HCT116 (cell line): Measurements from ENCODE around the gene SLC43A3. TPM values are rescaled to one million over a fixed set of nuclear protein-coding genes. Genes with fewer than 3 reads are reported as not detected.

Experiments used
- ATAC-seq: fragments of 200-7000 bp; cut with Tn5 transposase; 2 replicates; pipeline ENCODE4 v1.9.1; 2020; ENCODE audit warnings: mild to moderate bottlenecking, moderate library complexity
- BruUV-seq: library from RNA; stranded (reverse); fragments of 400-500 nt; replicated peaks from 2 replicates; lab custom pipeline; 2021; lab: Mats Ljungman, UMichigan
- CTCF ChIA-PET: fragments of 300-600 bp; sonication (Branson Sonifier 250); formaldehyde crosslinking; loops from one replicate; lab custom pipeline; 2021; ENCODE audit warnings: antibody characterized with exemption; lab: Charles Lee
- POLR2A ChIA-PET: fragments of 300-600, 350-600 bp; sonication (Branson Sonifier 250); formaldehyde crosslinking; loops from one replicate; lab custom pipeline; 2021; ENCODE audit warnings: antibody characterized with exemption; lab: Charles Lee
- RAD21 ChIA-PET, 2 experiments: fragments of 300-600 bp; sonication (Branson Sonifier 250); formaldehyde crosslinking; loops; one replicate each; lab custom pipeline; 2023; ENCODE audit warnings: low total read pairs in 2 of 2; ENCODE audit not compliant: uncharacterized antibody in 2 of 2, unreplicated experiment in 2 of 2, low non-redundant PET in 1 of 2; lab: Charles Lee
- DNase-seq: peaks from one replicate; pipeline ENCODE4 v3.0.0-alpha.2; 2010; ENCODE audit warnings: low read depth, low spot score
- H2AFZ ChIP-seq: fragments of 200-600 bp; shearing (Covaris generic), sonication (generic); 2 replicates; pipeline ENCODE4 v1.6.1; 2017; ENCODE audit warnings: low read depth, mixed run types, mixed read lengths, antibody characterized with exemption, low read length; ENCODE audit not compliant: poor library complexity, severe bottlenecking
- H3K27ac ChIP-seq: 2 replicates; pipeline ENCODE4 v1.5.1; 2012; ENCODE audit warnings: low read depth, low read length
- H3K27me3 ChIP-seq: fragments of 200-600 bp; sonication (generic); 2 replicates; pipeline ENCODE4 v1.6.1; 2016; ENCODE audit warnings: mixed run types, low read length, mixed read lengths; ENCODE audit not compliant: insufficient read depth
- H3K36me3 ChIP-seq, 2 experiments: fragments of 200-500 bp in 1 of 2; fragments of 200-600 bp in 1 of 2; sonication (Bioruptor generic) in 1 of 2; sonication (generic) in 1 of 2; 2 replicates each; pipeline versions ENCODE4 v1.5.1 to v1.6.1; 2014 to 2016; ENCODE audit warnings: low read length in 2 of 2, inconsistent platforms in 1 of 2, mixed read lengths in 1 of 2, mixed run types in 1 of 2; ENCODE audit not compliant: insufficient read depth in 2 of 2, control insufficient read depth in 1 of 2
- H3K4me1 ChIP-seq, 2 experiments: fragments of 200-600 bp in 1 of 2; sonication (generic) in 1 of 2; 2 replicates each; pipeline versions ENCODE4 v1.5.1 to v1.6.1; 2012 to 2017; ENCODE audit warnings: low read length in 2 of 2, inconsistent platforms in 1 of 2, mild to moderate bottlenecking in 1 of 2, mixed read lengths in 1 of 2, mixed run types in 1 of 2, moderate library complexity in 1 of 2; ENCODE audit not compliant: insufficient read depth in 2 of 2, control insufficient read depth in 1 of 2
- H3K4me2 ChIP-seq: fragments of 200-600 bp; sonication (generic); 2 replicates; pipeline ENCODE4 v1.6.1; 2017; ENCODE audit warnings: mixed run types, low read length, mixed read lengths
- H3K4me3 ChIP-seq, 2 experiments: fragments of 200-600 bp in 1 of 2; sonication (generic) in 1 of 2; replicated peaks in 1 of 2; 2 replicates each; pipeline ENCODE4 v1.5.1; 2011 to 2016; ENCODE audit warnings: low read length in 2 of 2, control low read depth in 1 of 2, low read depth in 1 of 2, mild to moderate bottlenecking in 1 of 2, mixed read lengths in 1 of 2, mixed run types in 1 of 2
- H3K79me2 ChIP-seq: fragments of 200-600 bp; sonication (generic); 2 replicates; pipeline ENCODE4 v1.6.1; 2017; ENCODE audit warnings: mild to moderate bottlenecking, mixed run types, low read length, moderate library complexity, mixed read lengths; ENCODE audit not compliant: insufficient read depth
- H3K9ac ChIP-seq: fragments of 200-600 bp; sonication (generic); 2 replicates; pipeline ENCODE4 v1.6.1; 2016; ENCODE audit warnings: low read length, mixed read lengths
- H3K9me2 ChIP-seq: fragments of 200-600 bp; sonication (generic), shearing (Covaris generic); 2 replicates; pipeline ENCODE4 v1.6.1; 2017; ENCODE audit warnings: mixed run types, mild to moderate bottlenecking, moderate library complexity; ENCODE audit not compliant: insufficient read depth
- H3K9me3 ChIP-seq, 2 experiments: fragments of 200-500 bp in 1 of 2; fragments of 200-600 bp in 1 of 2; sonication (Bioruptor generic) in 1 of 2; sonication (generic) in 1 of 2; 2 replicates each; pipeline ENCODE4 v1.6.1; 2014 to 2017; ENCODE audit warnings: low read length in 2 of 2, mixed read lengths in 2 of 2, inconsistent platforms in 1 of 2, low read depth in 1 of 2, mild to moderate bottlenecking in 1 of 2, mixed run types in 1 of 2, moderate library complexity in 1 of 2; ENCODE audit not compliant: control insufficient read depth in 1 of 2, insufficient read depth in 1 of 2
- H4K20me1 ChIP-seq: fragments of 200-600 bp; sonication (generic), shearing (Covaris generic); 2 replicates; pipeline ENCODE4 v1.6.1; 2017; ENCODE audit warnings: mixed run types, mild to moderate bottlenecking, moderate library complexity; ENCODE audit not compliant: insufficient read depth
- CEBPB ChIP-seq: IDR thresholded peaks from 2 replicates; pipeline ENCODE4 v1.6.1; 2012; ENCODE audit warnings: low read depth
- CTCF ChIP-seq, 3 experiments: fragments of 200-600 bp in 1 of 3; sonication (generic) in 1 of 3; IDR thresholded peaks in 2 of 3; conservative IDR thresholded peaks in 1 of 3; 2 replicates each; pipeline ENCODE4 v1.5.1; 2012 to 2017; ENCODE audit warnings: low read depth in 2 of 3, low read length in 2 of 3, antibody characterized with exemption in 1 of 3, borderline replicate concordance in 1 of 3, control low read depth in 1 of 3, mild to moderate bottlenecking in 1 of 3, mixed read lengths in 1 of 3, mixed run types in 1 of 3, moderate library complexity in 1 of 3; ENCODE audit not compliant: insufficient read depth in 1 of 3
- EGR1 ChIP-seq: IDR thresholded peaks from 2 replicates; pipeline ENCODE4 v1.6.1; 2012; ENCODE audit warnings: low read depth
- EZH2phosphoT487 ChIP-seq: fragments of 200-600 bp; IDR thresholded peaks from 2 replicates; pipeline ENCODE4 v1.6.1; 2018; ENCODE audit warnings: antibody characterized with exemption, borderline replicate concordance
- FOSL1 ChIP-seq: IDR thresholded peaks from 2 replicates; pipeline ENCODE4 v1.6.1; 2012; ENCODE audit warnings: low read depth
- MAX ChIP-seq: IDR thresholded peaks from 2 replicates; pipeline ENCODE4 v1.6.1; 2012
- RAD21 ChIP-seq: IDR thresholded peaks from 2 replicates; pipeline ENCODE4 v1.6.1; 2012; ENCODE audit warnings: low read depth, mild to moderate bottlenecking
- SIN3A ChIP-seq: IDR thresholded peaks from 2 replicates; pipeline ENCODE4 v1.6.1; 2012; ENCODE audit warnings: low read depth
- SP1 ChIP-seq: IDR thresholded peaks from 2 replicates; pipeline ENCODE4 v1.6.1; 2012; ENCODE audit warnings: low read depth
- SRF ChIP-seq: IDR thresholded peaks from 2 replicates; pipeline ENCODE4 v1.6.1; 2012; ENCODE audit warnings: low read depth
- TCF7L2 ChIP-seq: IDR thresholded peaks from 2 replicates; pipeline ENCODE4 v1.7.0; 2011; ENCODE audit warnings: borderline replicate concordance, inconsistent platforms; ENCODE audit not compliant: insufficient read depth, insufficient read length; ENCODE audit errors: extremely low read depth
- YY1 ChIP-seq: IDR thresholded peaks from 2 replicates; pipeline ENCODE4 v1.6.1; 2011; ENCODE audit warnings: low read length, low read depth, moderate library complexity, mild to moderate bottlenecking; ENCODE audit not compliant: insufficient replicate concordance; ENCODE audit errors: extremely low read depth
- ZBTB33 ChIP-seq: IDR thresholded peaks from 2 replicates; pipeline ENCODE4 v1.6.1; 2011; ENCODE audit warnings: mild to moderate bottlenecking, low read length, moderate library complexity; ENCODE audit not compliant: insufficient replicate concordance; ENCODE audit errors: extremely low read depth
- ZFX ChIP-seq: fragments of 450-650 bp; IDR thresholded peaks from 2 replicates; pipeline ENCODE4 v1.6.1; 2017
- intact Hi-C: fragments of 100-400 bp; cut with micrococcal nuclease; formaldehyde crosslinking; loops from 2 replicates; pipeline ENCODE4 v1.10.0; 2022
- total RNA-seq: library from RNA; stranded (reverse); gene quantifications from one replicate; pipeline ENCODE4 v1.2.1, GENCODE V29; 2021; ENCODE audit not compliant: unreplicated experiment
- TF ChIP-seq, protein P1 (sequence below): IDR thresholded peaks from 2 replicates; pipeline ENCODE4 v1.6.1; 2012

Gene SLC43A3
- total RNA-seq, 1 experiment from 2014 or later = 36.9 TPM

- RAD21 ChIA-PET = no interaction called here
- BruUV-seq = no TSS peak
Measured at GRCh38 chr11:57395905-57396623, 30.9 kb downstream of the SLC43A3 start.

More at GRCh38 chr11:57395905-57396623, 30.9 kb downstream of the SLC43A3 start:
- TF ChIP-seq ZBTB33 (no peak), SRF (no peak), SIN3A (no peak), EZH2phosphoT487 (no peak), MAX (no peak), EGR1 (no peak), FOSL1 (no peak), SP1 (no peak), RAD21 (no peak), CEBPB (no peak), TCF7L2 (no peak), ZFX (no peak), CTCF (IDR thresholded peaks at IDR 0.05 in 2 of 3, conservative IDR thresholded peaks at IDR 0.05 in 1 of 3; ENCODE audit: borderline replicate concordance in 1 of 3, insufficient read depth in 1 of 3, low read depth in 2 of 3, low read length in 2 of 3) (no peak), YY1 (no peak)
- TF ChIP-seq, protein P1, sequence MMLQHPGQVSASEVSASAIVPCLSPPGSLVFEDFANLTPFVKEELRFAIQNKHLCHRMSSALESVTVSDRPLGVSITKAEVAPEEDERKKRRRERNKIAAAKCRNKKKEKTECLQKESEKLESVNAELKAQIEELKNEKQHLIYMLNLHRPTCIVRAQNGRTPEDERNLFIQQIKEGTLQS = no peak
- TF ChIP-seq, all 23 proteins: peak for 0
- Histone ChIP-seq H3K27ac (no peak overlapping the region), H3K4me3 (no peak overlapping the region), H3K36me3 (no peaks in the 10 kb centered on the region), H3K9me3 (no peaks in the 10 kb centered on the region), H3K27me3 (peaks cover 9% of the 10 kb centered on the region; the same call in 1 of the 2 replicates), H2AFZ (no peak overlapping the region), H4K20me1 (no peaks in the 10 kb centered on the region), H3K9me2 (no peaks in the 10 kb centered on the region), H3K4me2 (no peak overlapping the region), H3K4me1 (no peaks in the 10 kb centered on the region), H3K9ac (no peak overlapping the region), H3K79me2 (no peaks in the 10 kb centered on the region)
- DNase-seq (no peak), ATAC-seq (no peak)
- intact Hi-C loops = no loop called here
- ChIA-PET POLR2A (no interaction called here), CTCF (no interaction called here)
